AG04450 (cell line): ENCODE measurements around the gene SLC19A1. TPM values are rescaled to one million over a fixed set of nuclear protein-coding genes. Genes with fewer than 3 reads are reported as not detected.

Experiments
- CTCF ChIA-PET: fragments of 300-600, 350-600 bp; formaldehyde crosslinking; extraction: SDS; loops from one replicate; lab custom pipeline; 2022; ENCODE audit warnings: antibody characterized with exemption, inconsistent platforms; lab: Charles Lee
- POLR2A ChIA-PET: fragments of 350-600 bp; formaldehyde crosslinking; extraction: SDS; loops from one replicate; lab custom pipeline; 2021; ENCODE audit warnings: antibody characterized with exemption, inconsistent platforms; lab: Yijun Ruan, JAX
- DNase-seq: peaks from one replicate; pipeline ENCODE4 v3.0.0-alpha.2; 2011; ENCODE audit warnings: low read depth, low spot score
- H3K27ac ChIP-seq: one replicate; pipeline ENCODE4 v1.5.1; 2012; ENCODE audit warnings: low read depth, low read length, control low read depth
- H3K27me3 ChIP-seq: one replicate; pipeline ENCODE4 v1.6.0; 2012; ENCODE audit warnings: low read length; ENCODE audit not compliant: control insufficient read depth, insufficient read depth
- H3K4me3 ChIP-seq: 2 replicates; pipeline ENCODE4 v1.5.1; 2011; ENCODE audit warnings: mild to moderate bottlenecking, low read depth, low read length, control low read depth
- H3K9me3 ChIP-seq: 2 replicates; pipeline ENCODE4 v1.5.1; 2012; ENCODE audit warnings: low read length; ENCODE audit not compliant: control insufficient read depth, insufficient read depth
- CTCF ChIP-seq: IDR thresholded peaks from 2 replicates; pipeline ENCODE4 v1.5.1; 2011; ENCODE audit warnings: low read depth, low read length, control low read depth, inconsistent platforms
- polyA plus RNA-seq: library from polyadenylated mRNA; depleted of rRNA; stranded (reverse); fragments of >200 nt; gene quantifications from 2 replicates; pipeline ENCODE4 v1.2.3, GENCODE V29; 2011

SLC19A1 gene
- polyA plus RNA-seq, 1 experiment: 4.4 TPM

GRCh38 chr21:45536301-45537081 is 5.7 kb downstream of the SLC19A1 start:
- TF ChIP-seq CTCF: no peak
- POLR2A ChIA-PET: interaction anchor here (0.5 kb wide), 1 partner anchor 22 kb away, joined by 3 read pairs; no protein-coding TSS in a partner anchor

GRCh38 chr21:45535341-45536081 is 6.7 kb downstream of the SLC19A1 start:
- CTCF ChIA-PET: no interaction called here
- no peak for TF ChIP-seq CTCF
- no peak overlapping the region for H3K4me3 ChIP-seq
- no peak overlapping the region for H3K27ac ChIP-seq
- POLR2A ChIA-PET: interaction anchor here (0.5 kb wide), 1 partner anchor 21 kb away, joined by 3 read pairs; no protein-coding TSS in a partner anchor
- H3K9me3 ChIP-seq: peaks cover 12% of the 10 kb centered on the region; the same call in 1 of the 2 replicates
- DNase-seq: no peak
- H3K27me3 ChIP-seq: no peaks in the 10 kb centered on the region

More at GRCh38 chr21:45536301-45537081, 5.7 kb downstream of the SLC19A1 start:
- Histone ChIP-seq H3K27ac (no peak overlapping the region), H3K27me3 (no peaks in the 10 kb centered on the region), H3K4me3 (no peak overlapping the region), H3K9me3 (peaks cover 7% of the 10 kb centered on the region; the same call in 1 of the 2 replicates)
- CTCF ChIA-PET: no interaction called here
- no peak for DNase-seq

GRCh38 chr21:45534636-45535331 is 7.5 kb downstream of the SLC19A1 start:
- Histone ChIP-seq H3K4me3 (no peak overlapping the region), H3K9me3 (peaks cover 14% of the 10 kb centered on the region; the same call in 1 of the 2 replicates), H3K27ac (no peak overlapping the region), H3K27me3 (no peaks in the 10 kb centered on the region)
- DNase-seq: no peak
- ChIA-PET POLR2A (no interaction called here), CTCF (no interaction called here)
- TF ChIP-seq CTCF: no peak

- DNase-seq: no peak
- CTCF ChIA-PET: no interaction called here
- no peak for TF ChIP-seq CTCF
- Histone ChIP-seq H3K9me3 (peaks cover 14% of the 10 kb centered on the region; the same call in 1 of the 2 replicates), H3K4me3 (no peak overlapping the region), H3K27me3 (no peaks in the 10 kb centered on the region), H3K27ac (no peak overlapping the region)
- POLR2A ChIA-PET: no interaction called here
Observed at GRCh38 chr21:45533846-45534635, 8.2 kb downstream of the SLC19A1 start.
